HG03354 (cell line): ENCODE measurements around the gene CTU2.

ENCODE experiments used
- ATAC-seq: cut with Tn5 transposase; IDR thresholded peaks from one replicate; pipeline ENCODE4 v1.9.1; 2021; ENCODE audit warnings: mild to moderate bottlenecking; ENCODE audit not compliant: unreplicated experiment, poor library complexity, severe bottlenecking

Gene CTU2

GRCh38 chr16:88724855-88725555, 18.7 kb downstream of the CTU2 start:
- ATAC-seq, result no peak

GRCh38 chr16:88725609-88726407, 19.5 kb downstream of the CTU2 start:
- no peak for ATAC-seq

GRCh38 chr16:88726408-88726749, 20.1 kb downstream of the CTU2 start:
- no peak for ATAC-seq

- no peak for ATAC-seq
These were observed 20.7 kb downstream of the CTU2 start for GRCh38 chr16:88726981-88727380.

GRCh38 chr16:88727871-88728270, 21.6 kb downstream of the CTU2 start:
- no peak for ATAC-seq

GRCh38 chr16:88730632-88731607, 24.6 kb downstream of the CTU2 start:
- ATAC-seq, result no peak

GRCh38 chr16:88731699-88732098, 25.4 kb downstream of the CTU2 start:
- no peak for ATAC-seq

- ATAC-seq, result no peak
These were observed 26.1 kb downstream of the CTU2 start for GRCh38 chr16:88732172-88732960.

- no peak for ATAC-seq
These were observed 26.6 kb downstream of the CTU2 start for GRCh38 chr16:88732961-88733294.

- no peak for ATAC-seq
These were observed 27.5 kb downstream of the CTU2 start for GRCh38 chr16:88733630-88734360.

GRCh38 chr16:88734361-88734728, 28.0 kb downstream of the CTU2 start:
- ATAC-seq, result no peak

- ATAC-seq, result no peak
These were observed 28.8 kb downstream of the CTU2 start for GRCh38 chr16:88735121-88735520.

- ATAC-seq, result no peak
These were observed 29.3 kb downstream of the CTU2 start for GRCh38 chr16:88735616-88736015.

GRCh38 chr16:88736088-88736487, 29.8 kb downstream of the CTU2 start:
- ATAC-seq, result no peak

- ATAC-seq, result no peak
These were observed 30.2 kb downstream of the CTU2 start for GRCh38 chr16:88736496-88736895.

- no peak for ATAC-seq
These were observed 31.2 kb downstream of the CTU2 start for GRCh38 chr16:88737298-88738150.

- ATAC-seq, result no peak
These were observed 32.1 kb downstream of the CTU2 start for GRCh38 chr16:88738151-88739084.
